ENCODE measurements around the gene SH3BGRL. TPM values are rescaled to one million over a fixed set of nuclear protein-coding genes. Genes with fewer than 3 reads are reported as not detected.

Gene SH3BGRL
- 83.2 and 85.9 TPM in 2 replicates for total RNA-seq (2014; rRNA removed; shearing (Covaris generic))
- polyA plus RNA-seq (2015; cell fraction: cytosol; rRNA removed) = 80.6 and 90.1 TPM in 2 replicates
- polyA plus RNA-seq (2015; cell fraction: nucleus; rRNA removed) = 11.7 and 15.2 TPM in 2 replicates

- peak; percentile 90 for DNase-seq (ENCODE audit: low read depth, low spot score)
- in situ Hi-C loops (cut with HindIII; ENCODE audit: low pct_unique_long_range_greater_than_20kb, low sequenced_read_pairs) = no loop called here
These were observed at the start of gene SH3BGRL, which contains the start of gene HMGN5 for GRCh38 chrX:81201671-81202455. TSS of gene SH3BGRL (plus strand) at chrX:81202102. CDS start at chrX:81202201, 99 bp downstream. TSS of gene HMGN5 (minus strand) at chrX:81201913. CDS start at chrX:81121549, 80,364 bp downstream.

DNA sequence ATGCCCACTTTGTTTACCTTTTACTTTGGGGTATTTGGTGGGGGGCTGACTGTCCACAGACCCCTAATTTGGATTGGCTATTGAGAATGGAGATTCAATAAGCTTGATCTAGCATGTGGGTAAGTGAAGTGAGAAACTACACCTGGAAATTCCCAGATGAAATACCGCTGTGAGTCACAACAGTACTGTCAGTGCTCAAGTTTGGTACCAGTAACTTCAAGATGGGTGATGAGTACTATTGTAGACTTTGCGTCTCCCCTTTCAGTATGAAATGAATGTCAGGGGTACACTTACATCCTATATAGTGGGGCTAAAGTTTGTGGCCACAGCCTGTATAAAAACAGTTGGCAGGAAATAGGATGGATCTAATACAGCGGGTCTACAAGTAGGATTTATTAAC is 33.5 kb upstream of the SH3BGRL start:
- in situ Hi-C loops (cut with HindIII; ENCODE audit: low pct_unique_long_range_greater_than_20kb, low sequenced_read_pairs) = no loop called here
- DNase-seq (ENCODE audit: low read depth, low spot score) = no peak

- in situ Hi-C loops (cut with HindIII; ENCODE audit: low pct_unique_long_range_greater_than_20kb, low sequenced_read_pairs) = no loop called here
These were observed 27.6 kb upstream of the SH3BGRL start for GRCh38 chrX:81174286-81174685.

GRCh38 chrX:81195259-81195658 is 6.6 kb upstream of the SH3BGRL start:
- in situ Hi-C loops (cut with HindIII; ENCODE audit: low pct_unique_long_range_greater_than_20kb, low sequenced_read_pairs) = no loop called here

More at GRCh38 chrX:81174286-81174685, 27.6 kb upstream of the SH3BGRL start:
- peak; percentile 51 for DNase-seq (ENCODE audit: low read depth, low spot score)

GRCh38 chrX:81195712-81196111 is 6.2 kb upstream of the SH3BGRL start:
- in situ Hi-C loops (cut with HindIII; ENCODE audit: low pct_unique_long_range_greater_than_20kb, low sequenced_read_pairs) = no loop called here
- peak; percentile 64 for DNase-seq (ENCODE audit: low read depth, low spot score)

More at GRCh38 chrX:81195259-81195658, 6.6 kb upstream of the SH3BGRL start:
- DNase-seq (ENCODE audit: low read depth, low spot score) = no peak

DNA sequence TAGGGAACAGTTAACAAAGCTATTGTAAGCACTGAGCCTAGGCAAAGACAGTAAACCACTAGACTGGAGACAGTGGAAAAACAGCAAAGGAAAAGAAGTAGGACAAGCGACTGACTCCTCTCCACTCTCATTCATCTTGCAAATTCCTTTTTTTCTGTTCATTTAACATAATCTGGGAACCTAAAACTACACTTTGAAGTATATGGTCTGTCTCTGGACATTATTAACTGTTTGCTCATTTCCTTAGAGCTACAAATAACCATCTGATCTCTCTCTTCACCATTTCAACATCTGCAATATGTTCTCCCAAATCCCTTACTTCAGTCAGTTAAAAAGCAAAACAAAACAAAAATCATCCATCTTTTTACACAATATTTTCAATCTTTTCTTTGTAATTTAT is 831 bp upstream of the SH3BGRL start:
- in situ Hi-C loops (cut with HindIII; ENCODE audit: low pct_unique_long_range_greater_than_20kb, low sequenced_read_pairs) = no loop called here
- DNase-seq (ENCODE audit: low read depth, low spot score) = peak; percentile 1

DNA sequence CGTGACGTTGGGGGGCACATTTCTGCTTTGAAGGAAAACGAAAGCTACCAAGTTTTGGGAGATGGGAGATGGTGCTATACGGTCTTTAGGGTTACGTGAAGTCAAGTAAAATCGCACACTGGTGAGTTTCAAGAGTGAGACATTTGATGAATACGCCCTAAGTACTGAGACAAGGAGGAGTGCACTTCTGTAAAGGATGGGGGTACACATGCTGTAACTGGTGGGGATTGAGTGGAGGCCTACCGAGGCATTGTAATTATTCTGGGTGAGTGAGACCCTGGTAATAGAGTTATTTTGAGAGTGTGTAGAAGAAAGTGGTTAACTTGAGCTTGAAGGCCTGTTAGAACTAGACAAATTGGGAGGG is 536 bp downstream of the SH3BGRL start:
- no peak for DNase-seq (ENCODE audit: low read depth, low spot score)
- in situ Hi-C loops (cut with HindIII; ENCODE audit: low pct_unique_long_range_greater_than_20kb, low sequenced_read_pairs) = no loop called here

GRCh38 chrX:81202943-81203342 is 1.0 kb downstream of the SH3BGRL start:
- in situ Hi-C loops (cut with HindIII; ENCODE audit: low pct_unique_long_range_greater_than_20kb, low sequenced_read_pairs) = no loop called here
- no peak for DNase-seq (ENCODE audit: low read depth, low spot score)

GRCh38 chrX:81205551-81205950 is 3.6 kb downstream of the SH3BGRL start:
- no peak for DNase-seq (ENCODE audit: low read depth, low spot score)

DNA sequence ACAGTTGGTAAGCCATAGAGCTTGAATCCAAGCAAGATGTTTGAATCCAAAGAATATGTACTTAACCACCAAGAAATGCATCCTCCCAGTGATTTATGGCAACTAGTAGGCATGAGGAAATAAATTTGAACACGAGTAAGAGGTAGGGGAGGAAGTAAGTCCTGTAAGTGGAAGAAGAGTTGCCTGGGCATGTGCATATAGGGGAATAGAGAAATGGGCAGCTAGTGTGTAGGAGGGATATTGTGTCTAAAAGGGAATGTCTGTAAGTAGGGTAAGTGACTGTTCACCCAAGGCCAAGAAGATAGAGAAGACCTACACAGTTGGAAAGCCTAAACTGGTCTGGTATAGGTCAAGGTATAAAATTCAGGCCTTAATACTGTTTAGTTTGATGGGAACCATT is 4.6 kb downstream of the SH3BGRL start:
- in situ Hi-C loops (cut with HindIII; ENCODE audit: low pct_unique_long_range_greater_than_20kb, low sequenced_read_pairs) = no loop called here
- no peak for DNase-seq (ENCODE audit: low read depth, low spot score)

More at GRCh38 chrX:81205551-81205950, 3.6 kb downstream of the SH3BGRL start:
- in situ Hi-C loops (cut with HindIII; ENCODE audit: low pct_unique_long_range_greater_than_20kb, low sequenced_read_pairs) = no loop called here

GRCh38 chrX:81208916-81209315 is 7.0 kb downstream of the SH3BGRL start:
- in situ Hi-C loops (cut with HindIII; ENCODE audit: low pct_unique_long_range_greater_than_20kb, low sequenced_read_pairs) = no loop called here

GRCh38 chrX:81215685-81216084 is 13.8 kb downstream of the SH3BGRL start:
- no peak for DNase-seq (ENCODE audit: low read depth, low spot score)
- in situ Hi-C loops (cut with HindIII; ENCODE audit: low pct_unique_long_range_greater_than_20kb, low sequenced_read_pairs) = no loop called here

More at GRCh38 chrX:81208916-81209315, 7.0 kb downstream of the SH3BGRL start:
- no peak for DNase-seq (ENCODE audit: low read depth, low spot score)

DNA sequence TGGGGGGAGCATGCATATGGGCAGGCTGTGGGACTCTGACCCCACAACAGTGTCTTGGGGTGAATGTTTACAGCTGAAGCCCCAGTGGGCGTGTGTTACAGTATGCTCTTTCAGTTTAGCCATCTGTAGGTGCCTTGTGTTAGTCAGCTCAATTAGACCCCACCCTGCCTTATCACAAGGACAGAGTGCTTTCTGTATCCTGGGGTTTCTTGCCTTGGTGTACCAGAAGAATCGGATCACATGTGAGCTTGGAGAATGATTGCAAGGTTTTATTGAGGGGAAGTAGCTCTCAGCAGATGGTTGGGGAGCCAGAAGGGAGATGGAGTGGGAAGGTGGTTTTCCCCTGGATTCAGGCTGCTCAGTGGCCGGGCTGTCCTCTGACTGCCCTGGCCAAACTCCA is 27.3 kb downstream of the SH3BGRL start:
- no peak for DNase-seq (ENCODE audit: low read depth, low spot score)
- in situ Hi-C loops (cut with HindIII; ENCODE audit: low pct_unique_long_range_greater_than_20kb, low sequenced_read_pairs) = no loop called here

- in situ Hi-C loops (cut with HindIII; ENCODE audit: low pct_unique_long_range_greater_than_20kb, low sequenced_read_pairs) = no loop called here
- DNase-seq (ENCODE audit: low read depth, low spot score) = no peak
These were observed 28.0 kb downstream of the SH3BGRL start for GRCh38 chrX:81229901-81230300.

DNA sequence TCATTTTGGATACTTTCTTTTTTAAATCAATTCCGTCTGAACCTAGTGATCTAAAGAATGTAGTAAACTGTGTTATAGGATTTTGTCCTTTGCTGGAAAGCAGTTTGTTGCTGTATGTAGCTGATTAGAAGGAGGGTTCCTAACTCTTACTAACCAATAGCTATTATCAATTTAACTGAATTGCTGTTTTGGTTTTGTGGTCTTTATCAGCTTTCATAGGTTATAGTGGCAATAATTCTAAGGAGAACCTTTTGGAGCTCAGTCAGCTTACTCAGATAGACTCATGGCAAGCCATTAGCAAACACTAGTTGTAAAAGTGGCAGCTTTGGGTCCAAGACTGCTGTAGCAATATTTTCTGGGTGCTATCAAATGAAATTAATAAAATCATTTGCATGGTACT is 29.6 kb downstream of the SH3BGRL start:
- in situ Hi-C loops (cut with HindIII; ENCODE audit: low pct_unique_long_range_greater_than_20kb, low sequenced_read_pairs) = no loop called here
- no peak for DNase-seq (ENCODE audit: low read depth, low spot score)

DNA sequence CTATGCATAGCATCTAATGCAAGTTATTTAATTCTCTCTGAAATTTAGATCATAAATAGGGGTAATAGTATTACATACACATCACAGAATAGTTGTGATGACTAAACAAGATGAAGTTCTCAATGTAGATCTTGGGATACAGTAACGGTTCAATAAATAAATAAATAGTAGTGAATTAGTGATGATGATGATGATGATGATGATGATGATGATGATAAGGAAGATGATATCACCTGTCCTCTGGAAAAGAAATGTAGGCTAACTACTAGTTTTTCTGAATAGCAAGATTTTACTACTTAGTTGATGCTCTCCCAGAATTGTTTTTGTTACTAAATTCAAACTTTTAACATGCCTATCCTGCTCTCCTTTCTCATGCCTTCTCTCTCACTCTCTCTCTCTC is 30.3 kb downstream of the SH3BGRL start:
- no peak for DNase-seq (ENCODE audit: low read depth, low spot score)
- in situ Hi-C loops (cut with HindIII; ENCODE audit: low pct_unique_long_range_greater_than_20kb, low sequenced_read_pairs) = no loop called here

DNA sequence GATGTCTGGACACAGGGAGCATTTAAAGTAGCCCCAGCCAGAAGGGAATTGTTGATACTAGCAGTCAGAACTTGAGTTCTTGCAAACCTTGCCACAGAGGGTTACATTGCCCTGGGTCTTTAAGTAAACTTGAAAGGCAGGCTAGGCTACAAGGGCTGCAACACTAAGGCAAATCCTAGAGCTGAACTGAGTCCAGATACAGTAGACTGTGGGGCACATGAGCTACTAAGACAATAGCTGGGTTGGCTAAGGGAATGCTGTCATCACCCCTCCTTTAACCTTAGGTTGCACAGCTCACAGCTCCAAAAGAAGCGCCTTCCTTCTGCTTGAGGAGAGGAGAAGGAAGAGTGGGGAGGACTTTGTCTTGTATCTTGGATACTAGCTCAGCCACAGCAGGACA is 35.6 kb downstream of the SH3BGRL start:
- DNase-seq (ENCODE audit: low read depth, low spot score) = no peak
- in situ Hi-C loops (cut with HindIII; ENCODE audit: low pct_unique_long_range_greater_than_20kb, low sequenced_read_pairs) = no loop called here

DNA sequence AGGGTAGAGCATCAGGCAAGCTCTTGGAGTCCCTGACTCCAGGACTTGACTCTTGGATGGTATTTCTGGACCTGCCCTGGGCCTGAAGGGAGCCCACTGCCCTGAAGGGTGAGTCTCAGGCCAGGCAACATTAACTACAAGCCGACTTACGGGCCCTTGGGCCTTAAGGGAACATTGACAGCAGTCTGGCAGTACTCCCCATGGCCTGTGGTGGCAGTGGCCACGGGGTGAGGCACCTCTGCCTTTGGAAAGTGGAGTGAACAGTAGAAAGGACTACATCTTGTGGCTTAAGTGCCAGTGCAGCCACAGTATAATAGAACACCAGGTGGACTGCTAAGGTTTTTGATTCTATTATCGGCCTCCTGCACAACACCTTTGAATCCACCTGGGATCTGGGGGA is 36.3 kb downstream of the SH3BGRL start:
- DNase-seq (ENCODE audit: low read depth, low spot score) = no peak
- in situ Hi-C loops (cut with HindIII; ENCODE audit: low pct_unique_long_range_greater_than_20kb, low sequenced_read_pairs) = no loop called here

DNA sequence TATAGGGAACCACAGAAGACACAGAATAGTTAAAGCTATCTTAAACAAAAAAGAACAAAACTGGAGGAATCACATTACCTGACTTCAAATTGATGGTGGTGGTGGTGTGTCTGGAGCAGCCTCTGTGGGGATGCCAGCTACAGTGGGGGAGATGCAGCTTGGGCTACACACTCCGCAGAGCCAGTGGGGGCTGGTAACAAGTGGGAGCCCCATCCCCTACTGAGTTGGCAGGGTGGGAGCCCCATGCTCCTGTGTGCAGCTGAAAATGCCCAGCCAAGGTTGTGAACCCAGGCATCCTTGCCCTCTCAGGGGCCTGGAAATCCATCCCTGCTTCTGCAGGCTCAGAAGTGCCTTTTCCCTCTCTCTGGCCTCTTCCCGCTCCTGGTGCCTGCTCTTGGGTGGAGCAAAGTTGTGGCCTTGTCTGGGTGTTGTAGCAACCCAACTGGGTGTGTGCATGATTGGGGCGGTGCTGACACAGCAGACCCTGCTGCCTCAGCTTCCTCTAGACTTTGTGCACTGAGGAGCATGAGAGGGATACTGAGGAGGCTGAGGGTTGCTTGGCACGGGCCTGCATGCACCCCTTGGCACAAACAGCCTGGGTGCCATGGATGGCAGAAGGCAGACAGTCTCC is 38.9 kb downstream of the SH3BGRL start:
- in situ Hi-C loops (cut with HindIII; ENCODE audit: low pct_unique_long_range_greater_than_20kb, low sequenced_read_pairs) = no loop called here

More for the DNA sequence above, 38.9 kb downstream of the SH3BGRL start:
- no peak for DNase-seq (ENCODE audit: low read depth, low spot score)
